Esophagus mucosa (tissue), 1 donor: ENCODE measurements around the gene ATP6AP1. TPM values are rescaled to one million over a fixed set of nuclear protein-coding genes. Genes with fewer than 3 reads are reported as not detected.
"Not testable (repeated sequence)": the region's sequence is repeated elsewhere in the genome, so short reads cannot be mapped to it uniquely, and the experiment has no call there.

ENCODE experiments used
- ATAC-seq: fragments of 200-7000 bp; cut with Tn5 transposase; one replicate; pipeline ENCODE4 v1.9.1; 2020
- total RNA-seq: library from RNA; stranded (reverse); gene quantifications from one replicate; pipeline ENCODE4 v1.2.4, GENCODE V29; 2023
- donor health status: DM: yes; HTN: yes; CAD: no.

Gene ATP6AP1
- 63.2 TPM for total RNA-seq

GRCh38 chrX:154428176-154429171 lies at the start of gene ATP6AP1:
Gene ATP6AP1, plus strand, starts transcription at chrX:154428677. Its CDS starts 16 bp downstream, at chrX:154428693.
- ATAC-seq = peak; percentile 96

- ATAC-seq = peak; percentile 91
These were observed 49.5 kb upstream of the ATP6AP1 start, which contains the start of gene EMD for GRCh38 chrX:154378799-154379568. Gene EMD, plus strand, starts transcription at chrX:154379295. Its CDS starts 190 bp downstream, at chrX:154379485.

GRCh38 chrX:154379569-154379951 lies 48.9 kb upstream of the ATP6AP1 start:
- no peak for ATAC-seq

GRCh38 chrX:154380153-154380552 lies 48.3 kb upstream of the ATP6AP1 start:
- ATAC-seq = no peak

- ATAC-seq = no peak
These were observed 47.7 kb upstream of the ATP6AP1 start for GRCh38 chrX:154380787-154381186.

- ATAC-seq = no peak
These were observed 47.2 kb upstream of the ATP6AP1 start for GRCh38 chrX:154381271-154381670.

GRCh38 chrX:154382483-154383069 lies 45.9 kb upstream of the ATP6AP1 start:
- no peak for ATAC-seq

GRCh38 chrX:154383359-154384283 lies 44.9 kb upstream of the ATP6AP1 start:
- no peak for ATAC-seq

GRCh38 chrX:154384284-154384892 lies 44.1 kb upstream of the ATP6AP1 start:
- no peak for ATAC-seq

- peak; percentile 55 for ATAC-seq
These were observed 40.4 kb upstream of the ATP6AP1 start for GRCh38 chrX:154388094-154388493.

GRCh38 chrX:154388649-154389048 lies 39.8 kb upstream of the ATP6AP1 start:
- not testable (repeated sequence) for ATAC-seq

GRCh38 chrX:154389812-154390747 lies 38.4 kb upstream of the ATP6AP1 start:
- peak; percentile 87 for ATAC-seq

GRCh38 chrX:154396363-154396762 lies 32.1 kb upstream of the ATP6AP1 start:
- not testable (repeated sequence) for ATAC-seq

- ATAC-seq = peak; percentile 74
These were observed 31.2 kb upstream of the ATP6AP1 start for GRCh38 chrX:154396973-154397887.

- ATAC-seq = peak; percentile 91
These were observed 30.4 kb upstream of the ATP6AP1 start, which contains the start of gene RPL10 for GRCh38 chrX:154397888-154398667. Gene RPL10, plus strand, starts transcription at chrX:154398377. Its CDS starts 143 bp downstream, at chrX:154398520.

GRCh38 chrX:154398668-154399526 lies 29.6 kb upstream of the ATP6AP1 start:
- ATAC-seq = peak; percentile 58
